ENCODE measurements around the gene IL36RN. TPM values are rescaled to one million over a fixed set of nuclear protein-coding genes. Genes with fewer than 3 reads are reported as not detected.

IL36RN gene
- total RNA-seq = not detected in 2 replicates

DNA sequence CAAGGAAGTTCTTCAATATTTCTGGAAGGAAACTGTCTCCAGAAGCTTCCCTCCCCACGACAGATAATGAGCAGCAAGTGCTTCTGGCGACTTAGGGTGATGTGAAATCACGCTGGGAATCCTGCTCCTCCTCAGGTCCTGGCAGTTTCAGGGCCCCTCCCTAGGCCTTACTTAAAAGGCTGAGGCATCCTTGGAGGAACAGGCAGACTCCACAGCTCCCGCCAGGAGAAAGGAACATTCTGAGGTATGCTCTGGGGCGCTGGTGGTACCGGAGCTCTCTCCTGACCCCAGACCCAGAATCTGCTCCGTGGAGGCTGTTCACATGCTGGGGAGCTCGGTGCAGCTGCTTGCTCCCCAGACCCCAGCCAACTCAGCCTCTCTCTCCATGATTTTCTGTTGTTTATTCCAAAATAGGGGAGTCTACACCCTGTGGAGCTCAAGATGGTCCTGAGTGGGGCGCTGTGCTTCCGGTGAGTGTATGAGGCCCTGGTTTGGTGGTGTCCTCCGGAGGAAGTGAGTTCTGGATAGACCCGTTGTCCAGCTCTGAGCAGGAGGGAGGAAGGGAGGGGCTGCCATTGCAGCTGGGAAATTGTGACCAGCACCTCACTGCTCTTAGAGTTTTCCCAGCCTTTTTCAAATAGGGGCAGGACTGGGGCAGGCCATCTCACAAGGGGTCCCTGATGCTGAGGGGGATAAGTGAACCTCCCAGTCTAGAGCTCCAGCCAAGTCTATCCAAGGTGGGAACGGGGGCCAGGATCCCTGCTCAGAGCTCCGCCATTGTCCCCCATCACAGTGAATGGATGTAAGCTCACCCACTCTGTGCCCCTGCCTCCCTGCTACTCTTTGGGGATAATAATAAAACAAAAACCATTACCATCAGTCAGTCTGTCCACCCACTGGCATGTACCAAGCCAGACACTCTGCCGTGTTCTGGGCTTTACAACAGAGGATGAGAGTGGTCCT is at the start of gene IL36RN:
TSS of gene IL36RN (plus strand) at position 201 of the 963 bp plus-strand sequence. CDS start at position 442, 241 bp downstream.

DNA sequence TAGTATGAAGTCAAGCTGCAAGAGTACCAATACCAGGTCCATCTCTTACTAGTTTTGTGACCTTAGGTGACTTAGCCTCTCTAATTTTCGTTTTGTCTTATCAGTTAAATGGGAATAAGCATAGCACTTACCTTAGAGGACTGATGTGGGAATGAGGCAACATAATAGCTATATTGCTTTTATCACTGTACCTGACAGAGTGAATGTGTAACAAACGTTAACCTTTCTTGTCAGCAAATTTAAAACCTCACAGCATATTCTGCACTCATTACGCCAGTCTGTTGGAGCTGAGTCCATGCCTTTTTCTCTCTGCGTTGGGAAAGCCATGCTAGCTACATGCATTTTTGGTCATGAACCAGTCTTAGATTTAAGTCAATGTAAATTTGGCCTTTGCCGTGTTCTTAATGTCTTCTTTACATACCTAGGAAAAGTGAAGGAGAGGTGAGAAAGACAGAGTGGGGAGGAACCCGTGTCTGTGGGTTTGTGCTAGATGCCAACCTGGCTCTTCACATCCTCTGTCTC is 6.5 kb upstream of the IL36RN start, which contains the start of gene IL36B:
TSS of gene IL36B (minus strand) at position 472 of the 522 bp plus-strand sequence.

DNA sequence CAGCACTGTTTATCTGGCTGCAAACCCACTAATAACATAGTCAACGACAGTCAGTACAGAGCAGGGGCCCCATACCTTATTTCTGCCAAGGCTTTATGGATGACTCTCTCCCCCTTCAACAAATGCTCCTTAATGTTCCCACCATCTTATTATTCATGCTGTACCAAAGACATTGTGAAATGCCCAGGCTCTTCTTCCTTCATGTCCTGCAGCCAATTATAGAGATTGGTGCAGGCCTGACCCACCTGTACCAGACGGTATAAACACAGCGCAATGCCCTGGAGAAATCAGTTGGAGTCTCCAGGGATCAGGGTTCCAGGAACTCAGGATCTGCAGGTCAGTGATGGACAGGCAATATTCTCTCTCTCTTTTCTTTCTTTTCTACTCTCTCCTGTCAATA is 8.7 kb downstream of the IL36RN start, which contains the start of gene IL1F10:
TSS of gene IL1F10 (plus strand) at position 290 of the 400 bp plus-strand sequence. CDS start 4,769 bp downstream, outside the sequence.

Other genes with a start within 250 kb of the IL36RN start
- 159 and 281 TPM in 2 replicates for gene IL1B, start 222.4 kb upstream of the IL36RN start, total RNA-seq
- gene IL37, start 148.0 kb upstream of the IL36RN start, total RNA-seq = not detected in 2 replicates
- not detected in 2 replicates for gene IL36G, start 81.2 kb upstream of the IL36RN start, total RNA-seq
- gene IL36A, start 53.7 kb upstream of the IL36RN start, total RNA-seq = not detected in 2 replicates
- not detected in 2 replicates for gene IL36B, start 6.3 kb upstream of the IL36RN start, total RNA-seq
- not detected in 2 replicates for gene IL1F10, start 8.8 kb downstream of the IL36RN start, total RNA-seq
- gene IL1RN, start 68.4 kb downstream of the IL36RN start, total RNA-seq = not detected in 2 replicates
- gene PSD4, start 114.8 kb downstream of the IL36RN start, total RNA-seq = 1.2 and 1.8 TPM in 2 replicates
- gene PAX8, start 219.7 kb downstream of the IL36RN start, total RNA-seq = 0.30 and 0.65 TPM in 2 replicates

All from smooth muscle cell of the umbilical artery (primary cell).